SK-N-SH (cell line): ENCODE data around the gene IRF5. TPM values are rescaled to one million over a fixed set of nuclear protein-coding genes. Genes with fewer than 3 reads are reported as not detected.

Experiments
- CTCF ChIA-PET: fragments of 300-600, 350-600 bp; formaldehyde crosslinking; extraction: SDS; loops from one replicate; lab custom pipeline; 2021; lab: Yijun Ruan, JAX
- POLR2A ChIA-PET: fragments of 350-600 bp; sonication (Branson Sonifier 250); formaldehyde crosslinking; extraction: SDS; loops from one replicate; lab custom pipeline; 2020; ENCODE audit warnings: antibody characterized with exemption, inconsistent platforms; lab: Yijun Ruan, JAX
- DNase-seq: peaks from one replicate; pipeline ENCODE4 v3.0.0; 2012
- H2AFZ ChIP-seq: fragments of 200-600 bp; sonication (generic); 2 replicates; pipeline ENCODE4 v1.8.1; 2016; ENCODE audit warnings: antibody characterized with exemption, mild to moderate bottlenecking, low read depth
- H3F3A ChIP-seq: fragments of 200-600 bp; sonication (generic); replicated peaks from 2 replicates; pipeline ENCODE3; 2016; ENCODE audit warnings: antibody characterized with exemption, mild to moderate bottlenecking; ENCODE audit not compliant: insufficient read depth
- H3K27ac ChIP-seq, 2 experiments: fragments of 200-500 bp in 1 of 2; fragments of 200-600 bp in 1 of 2; sonication (Bioruptor generic) in 1 of 2; sonication (generic), shearing (Covaris generic) in 1 of 2; 2 replicates each; pipeline versions ENCODE4 v1.5.1 to v1.6.1; 2014 to 2016; ENCODE audit warnings: low read depth in 2 of 2, inconsistent platforms in 1 of 2, low read length in 1 of 2, mild to moderate bottlenecking in 1 of 2, mixed read lengths in 1 of 2
- H3K27me3 ChIP-seq: fragments of 200-600 bp; sonication (generic), shearing (Covaris generic); 2 replicates; pipeline ENCODE4 v1.6.1; 2016; ENCODE audit warnings: mixed run types; ENCODE audit not compliant: insufficient read depth
- H3K36me3 ChIP-seq, 2 experiments: fragments of 200-500 bp in 1 of 2; fragments of 200-600 bp in 1 of 2; sonication (Bioruptor generic) in 1 of 2; sonication (generic) in 1 of 2; replicated peaks in 1 of 2; 2 replicates each; pipeline versions ENCODE3 to v1.5.1; 2014 to 2016; ENCODE audit warnings: low read length in 1 of 2, mild to moderate bottlenecking in 1 of 2; ENCODE audit not compliant: insufficient read depth in 2 of 2, control insufficient read depth in 1 of 2
- H3K4me1 ChIP-seq, 2 experiments: fragments of 200-500 bp in 1 of 2; fragments of 200-600 bp in 1 of 2; sonication (Bioruptor generic) in 1 of 2; sonication (generic), shearing (Covaris generic) in 1 of 2; 2 replicates each; pipeline versions ENCODE4 v1.5.1 to v1.6.1; 2014 to 2016; ENCODE audit warnings: low read depth in 1 of 2, low read length in 1 of 2, mixed run types in 1 of 2; ENCODE audit not compliant: insufficient read depth in 2 of 2, control insufficient read depth in 1 of 2
- H3K4me2 ChIP-seq: fragments of 200-600 bp; sonication (generic), shearing (Covaris generic); 2 replicates; pipeline ENCODE4 v1.6.1; 2017; ENCODE audit warnings: mixed run types
- H3K4me3 ChIP-seq, 2 experiments: fragments of 200-500 bp in 1 of 2; fragments of 200-600 bp in 1 of 2; sonication (Bioruptor generic) in 1 of 2; sonication (generic), shearing (Covaris generic) in 1 of 2; 2 replicates each; pipeline versions ENCODE4 v1.5.1 to v1.8.1; 2014 to 2016; ENCODE audit warnings: low read depth in 2 of 2, inconsistent platforms in 1 of 2, low read length in 1 of 2, mild to moderate bottlenecking in 1 of 2, mixed read lengths in 1 of 2, moderate library complexity in 1 of 2
- H3K79me2 ChIP-seq: fragments of 200-600 bp; sonication (generic); 2 replicates; pipeline ENCODE4 v1.8.1; 2017; ENCODE audit warnings: mild to moderate bottlenecking; ENCODE audit not compliant: insufficient read depth
- H3K9ac ChIP-seq: fragments of 200-600 bp; sonication (generic); 2 replicates; pipeline ENCODE4 v1.6.1; 2017; ENCODE audit warnings: mixed run types
- H3K9me2 ChIP-seq: fragments of 200-600 bp; sonication (generic); 2 replicates; pipeline ENCODE4 v1.6.1; 2017; ENCODE audit warnings: mixed run types
- H3K9me3 ChIP-seq: fragments of 200-600 bp; sonication (generic); 2 replicates; pipeline ENCODE4 v1.6.1; 2017; ENCODE audit warnings: mixed run types, mild to moderate bottlenecking, moderate library complexity
- H4K20me1 ChIP-seq: fragments of 200-600 bp; sonication (generic); 2 replicates; pipeline ENCODE4 v1.6.1; 2017; ENCODE audit warnings: mild to moderate bottlenecking, mixed run types; ENCODE audit not compliant: insufficient read depth
- ELF1 ChIP-seq: IDR thresholded peaks from 2 replicates; pipeline ENCODE4 v1.4.0; 2012
- EP300 ChIP-seq, 2 experiments: IDR thresholded peaks; 2 replicates each; pipeline versions ENCODE4 v1.4.0 to v1.6.1; 2012; ENCODE audit warnings: borderline replicate concordance in 1 of 2, low read depth in 1 of 2, low read length in 1 of 2
- FOSL2 ChIP-seq: IDR thresholded peaks from 2 replicates; pipeline ENCODE4 v1.4.0; 2012; ENCODE audit warnings: low read depth, mild to moderate bottlenecking, moderate library complexity, borderline replicate concordance
- GABPA ChIP-seq: IDR thresholded peaks from 2 replicates; pipeline ENCODE4 v1.4.0; 2012; ENCODE audit warnings: low read depth, mild to moderate bottlenecking
- IRF3 ChIP-seq: fragments of 150-350 bp; IDR thresholded peaks from 2 replicates; pipeline ENCODE4 v1.6.1; 2016; ENCODE audit warnings: mild to moderate bottlenecking, low read depth, low read length
- NFIC ChIP-seq: IDR thresholded peaks from 2 replicates; pipeline ENCODE4 v1.4.0; 2012; ENCODE audit warnings: borderline replicate concordance
- RAD21 ChIP-seq: IDR thresholded peaks from 2 replicates; pipeline ENCODE4 v1.6.1; 2012; ENCODE audit warnings: mild to moderate bottlenecking, low read length
- RCOR1 ChIP-seq: fragments of 150-350 bp; IDR thresholded peaks from 2 replicates; pipeline ENCODE4 v1.6.1; 2017; ENCODE audit warnings: antibody characterized with exemption, low read length
- REST ChIP-seq: IDR thresholded peaks from 2 replicates; pipeline ENCODE4 v1.6.1; 2012; ENCODE audit warnings: mild to moderate bottlenecking, low read depth, low read length, moderate library complexity
- RFX5 ChIP-seq: IDR thresholded peaks from 2 replicates; pipeline ENCODE4 v1.6.1; 2012; ENCODE audit warnings: mild to moderate bottlenecking, improper control_type of control experiment, low read length
- RXRA ChIP-seq: IDR thresholded peaks from 2 replicates; pipeline ENCODE4 v1.4.0; 2012; ENCODE audit warnings: low read depth, mild to moderate bottlenecking, borderline replicate concordance
- SMC3 ChIP-seq: IDR thresholded peaks from 2 replicates; pipeline ENCODE4 v1.6.1; 2012; ENCODE audit warnings: low read depth, low read length, improper control_type of control experiment
- TCF12 ChIP-seq: IDR thresholded peaks from 2 replicates; pipeline ENCODE4 v1.4.0; 2012
- TEAD4 ChIP-seq: IDR thresholded peaks from 2 replicates; pipeline ENCODE4 v1.4.0; 2012; ENCODE audit warnings: mild to moderate bottlenecking, borderline replicate concordance; ENCODE audit not compliant: insufficient read depth
- USF1 ChIP-seq: IDR thresholded peaks from 2 replicates; pipeline ENCODE4 v1.4.0; 2012; ENCODE audit warnings: low read depth, borderline replicate concordance
- YY1 ChIP-seq: IDR thresholded peaks from 2 replicates; pipeline ENCODE4 v1.4.0; 2012; ENCODE audit warnings: low read depth, mild to moderate bottlenecking
- WGBS: methylation state at CpG from one replicate; pipeline ENCODE4 v1.1.6; 2017; ENCODE audit warnings: low lambda C conversion rate; 5-methylcytosine and 5-hydroxymethylcytosine counted together
- polyA plus RNA-seq, 3 experiments: library from polyadenylated mRNA; depleted of rRNA; stranded (reverse); fragments of >200 nt; gene quantifications; 2 replicates each; pipeline ENCODE4 v1.2.3, GENCODE V29; 2012

IRF5 gene
- polyA plus RNA-seq, 1 of the 3 experiments (the other 2 are of a cell fraction) = 0.62 TPM

GRCh38 chr7:128916643-128916915, 21.1 kb upstream of the IRF5 start:
- no peak overlapping the region for H3K27ac ChIP-seq
- TF ChIP-seq TCF12 (no peak), EP300 (IDR thresholded peaks at IDR 0.05; ENCODE audit: borderline replicate concordance in 1 of 2, low read depth in 1 of 2, low read length in 1 of 2) (no peak), YY1 (no peak), REST (no peak), RXRA (no peak), FOSL2 (no peak), SMC3 (no peak), RCOR1 (no peak), ELF1 (no peak), RFX5 (no peak), RAD21 (no peak), GABPA (no peak), USF1 (no peak), TEAD4 (no peak), IRF3 (no peak), NFIC (no peak)
- TF ChIP-seq, all 33 proteins: peak for 0
- peaks cover 40% of the 10 kb centered on the region for H3K27me3 ChIP-seq
- ChIA-PET POLR2A (no interaction called here), CTCF (interaction anchor here (0.8 to 1.7 kb wide), 3 partner anchors 12 to 247 kb away, joined by 4 to 5 read pairs (median 4); no protein-coding TSS in a partner anchor)
- H3F3A ChIP-seq = no peaks in the 10 kb centered on the region
- WGBS = 67% methylated on average over 7 of the region's 7 CpGs
- DNase-seq = no peak
- no peaks in the 10 kb centered on the region for H3K79me2 ChIP-seq
- no peak overlapping the region for H3K4me3 ChIP-seq
- no peaks in the 10 kb centered on the region for H3K9me3 ChIP-seq
- no peaks in the 10 kb centered on the region for H3K36me3 ChIP-seq
- H3K9me2 ChIP-seq = no peaks in the 10 kb centered on the region
- H3K9ac ChIP-seq = no peak overlapping the region
- no peak overlapping the region for H2AFZ ChIP-seq
- H4K20me1 ChIP-seq = no peaks in the 10 kb centered on the region
- H3K4me1 ChIP-seq = peaks cover 0 to 5% of the 10 kb centered on the region in 2 experiments; a peak in 1 of 4 replicates
- H3K4me2 ChIP-seq = no peak overlapping the region
